Endothelial cell of umbilical vein (primary cell): ENCODE results near the gene PITPNM3. TPM values are rescaled to one million over a fixed set of nuclear protein-coding genes. Genes with fewer than 3 reads are reported as not detected.
A peak's percentile ranks its signal among the peaks of the same experiment; 100 is the strongest.

ENCODE experiments used
- BruUV-seq: library from RNA; stranded (reverse); fragments of 400-500 nt; replicated peaks from 2 replicates; lab custom pipeline; 2021; lab: Mats Ljungman, UMichigan
- CTCF ChIA-PET: fragments of 300-600, 350-600 bp; sonication (Branson Sonifier 250); formaldehyde crosslinking; loops from one replicate; lab custom pipeline; 2021; ENCODE audit warnings: antibody characterized with exemption, inconsistent platforms; lab: Charles Lee
- POLR2A ChIA-PET: fragments of 300-600, 350-600 bp; sonication (Branson Sonifier 250); formaldehyde crosslinking; loops from one replicate; lab custom pipeline; 2021; ENCODE audit warnings: antibody characterized with exemption, inconsistent platforms; lab: Charles Lee
- DNase-seq: peaks from one replicate; pipeline ENCODE4 v3.0.0-alpha.2; 2011; ENCODE audit warnings: low read depth, low spot score
- FAIRE-seq: peaks from 2 replicates; lab custom pipeline; 2011; peaks lifted over from hg19 to GRCh38; lab: Jason Lieb, UNC
- H2AFZ ChIP-seq: 2 replicates; pipeline ENCODE4 v1.6.0; 2012; ENCODE audit warnings: low read depth, low read length, control low read depth, inconsistent platforms
- H3K27ac ChIP-seq: 2 replicates; pipeline ENCODE4 v1.5.1; 2011; ENCODE audit warnings: low read depth, mild to moderate bottlenecking, control low read depth, low read length, moderate library complexity; ENCODE audit not compliant: insufficient read depth
- H3K27me3 ChIP-seq, 2 experiments: 2 replicates each; pipeline versions ENCODE4 v1.6.0 to v1.6.1; 2011; ENCODE audit warnings: low read length in 2 of 2, mixed read lengths in 1 of 2; ENCODE audit not compliant: control insufficient read depth in 2 of 2, insufficient read depth in 2 of 2
- H3K36me3 ChIP-seq, 2 experiments: 2 replicates in 1 of 2; 3 replicates in 1 of 2; pipeline ENCODE4 v1.5.1; 2011; ENCODE audit warnings: low read length in 2 of 2, mild to moderate bottlenecking in 1 of 2, moderate library complexity in 1 of 2; ENCODE audit not compliant: control insufficient read depth in 2 of 2, insufficient read depth in 2 of 2; ENCODE audit errors: extremely low read depth in 1 of 2
- H3K4me1 ChIP-seq: 3 replicates; pipeline ENCODE4 v1.5.1; 2011; ENCODE audit warnings: mild to moderate bottlenecking, low read length; ENCODE audit not compliant: control insufficient read depth, insufficient read depth; ENCODE audit errors: extremely low read depth
- H3K4me2 ChIP-seq: 2 replicates; pipeline ENCODE4 v1.6.1; 2011; ENCODE audit warnings: low read length, control low read depth, mixed read lengths; ENCODE audit not compliant: insufficient read depth
- H3K4me3 ChIP-seq, 3 experiments: fragments of 200-600 bp in 1 of 3; sonication (generic), shearing (Covaris generic) in 1 of 3; replicated peaks in 1 of 3; 2 replicates each; pipeline ENCODE4 v1.5.1; 2011 to 2016; ENCODE audit warnings: control low read depth in 3 of 3, low read length in 3 of 3, mild to moderate bottlenecking in 2 of 3, inconsistent platforms in 1 of 3, low read depth in 1 of 3, moderate library complexity in 1 of 3; ENCODE audit not compliant: insufficient read depth in 1 of 3
- H3K79me2 ChIP-seq: 2 replicates; pipeline ENCODE4 v1.6.0; 2012; ENCODE audit warnings: low read length, inconsistent platforms; ENCODE audit not compliant: control insufficient read depth, insufficient read depth
- H3K9ac ChIP-seq: replicated peaks from 2 replicates; pipeline ENCODE3; 2011; ENCODE audit warnings: low read length, control low read depth; ENCODE audit not compliant: insufficient read depth; ENCODE audit errors: extremely low read depth
- H3K9me1 ChIP-seq: replicated peaks from 3 replicates; pipeline ENCODE4 v1.6.0; 2011; ENCODE audit warnings: mild to moderate bottlenecking, low read length; ENCODE audit not compliant: control insufficient read depth, insufficient read depth; ENCODE audit errors: extremely low read depth
- H3K9me3 ChIP-seq: replicated peaks from 2 replicates; pipeline ENCODE4 v1.5.1; 2012; ENCODE audit warnings: low read length, inconsistent platforms; ENCODE audit not compliant: control insufficient read depth, insufficient read depth
- H4K20me1 ChIP-seq: replicated peaks from 2 replicates; pipeline ENCODE3; 2011; ENCODE audit warnings: mild to moderate bottlenecking, low read length; ENCODE audit not compliant: control insufficient read depth, insufficient read depth; ENCODE audit errors: extremely low read depth
- EZH2 ChIP-seq: IDR thresholded peaks from 2 replicates; pipeline ENCODE4 v1.6.1; 2012; ENCODE audit warnings: borderline replicate concordance, low read depth, mild to moderate bottlenecking, moderate library complexity, low read length, inconsistent platforms; ENCODE audit not compliant: severe bottlenecking
- FOS ChIP-seq: IDR thresholded peaks from 2 replicates; pipeline ENCODE4 v1.6.1; 2011; ENCODE audit warnings: mild to moderate bottlenecking, low read length, moderate library complexity, borderline replicate concordance; ENCODE audit not compliant: insufficient read depth
- GATA2 ChIP-seq: IDR thresholded peaks from 2 replicates; pipeline ENCODE4 v1.7.0; 2011; ENCODE audit warnings: low read depth, mild to moderate bottlenecking, moderate library complexity, mixed read lengths, low read length; ENCODE audit not compliant: insufficient read length, insufficient read depth
- JUN ChIP-seq: IDR thresholded peaks from 2 replicates; pipeline ENCODE4 v1.6.1; 2011; ENCODE audit warnings: borderline replicate concordance, low read depth; ENCODE audit not compliant: insufficient read length, insufficient read depth
- MAX ChIP-seq: IDR thresholded peaks from 2 replicates; pipeline ENCODE4 v1.6.1; 2011; ENCODE audit not compliant: insufficient read depth, insufficient read length
- MYC ChIP-seq: IDR thresholded peaks from one replicate; pipeline ENCODE4 v1.6.1; 2011; ENCODE audit warnings: mild to moderate bottlenecking, low read depth, low read length
- POLR2A ChIP-seq: IDR thresholded peaks from 2 replicates; pipeline ENCODE4 v1.6.1; 2012; ENCODE audit warnings: low read depth, mild to moderate bottlenecking, control low read depth, low read length
- POLR2AphosphoS5 ChIP-seq: IDR thresholded peaks from 2 replicates; pipeline ENCODE4 v1.6.1; 2012; ENCODE audit warnings: low read depth, mild to moderate bottlenecking, control low read depth, low read length, moderate library complexity; ENCODE audit not compliant: insufficient read depth
- dilution Hi-C: fragments of 300-500 bp; cut with MboI; formaldehyde crosslinking; loops from one replicate; pipeline ENCODE4 v1.15.0; 2019; ENCODE audit warnings: low sequenced_read_pairs; ENCODE audit not compliant: extremely low pct_ligation_motif_present
- intact Hi-C: fragments of 100-400 bp; cut with micrococcal nuclease; formaldehyde crosslinking; loops from one replicate; pipeline ENCODE4 v1.10.0; 2022
- polyA plus RNA-seq, 4 experiments: library from polyadenylated mRNA; depleted of rRNA in 3 of 4; stranded (reverse) in 3 of 4; unstranded in 1 of 4; fragments of >200 nt; gene quantifications; 2 replicates each; pipeline versions ENCODE4 v1.2.1 to v1.2.3, GENCODE V29; 2011 to 2012; ENCODE audit warnings: missing spikeins in 1 of 4
- total RNA-seq: library from RNA; stranded (reverse); gene quantifications from 2 replicates; pipeline ENCODE4 v1.2.3, GENCODE V29; 2021
- TF ChIP-seq, protein P1 (sequence below), 2 donors: IDR thresholded peaks; 1 replicate in 1 of 2; 2 replicates in 1 of 2; pipeline ENCODE4 v1.5.1; 2011; ENCODE audit warnings: low read length in 2 of 2, mild to moderate bottlenecking in 2 of 2, moderate library complexity in 2 of 2, control low read depth in 1 of 2, inconsistent platforms in 1 of 2, low read depth in 1 of 2; ENCODE audit not compliant: insufficient read depth in 1 of 2; ENCODE audit errors: extremely low read depth in 1 of 2

Gene PITPNM3
- total and polyA plus RNA-seq, 2 donors (not counting 3 experiments of a cell fraction or from before 2014, with no cell fraction given), result 1.0 to 1.9 TPM

GRCh38 chr17:6450926-6451832, 105.2 kb downstream of the PITPNM3 start:
- peaks cover 12% of the 10 kb centered on the region for H3K4me1 ChIP-seq
- no peak overlapping the region for H3K4me3 ChIP-seq
- H3K9me1 ChIP-seq, result no peaks in the 10 kb centered on the region
- intact Hi-C loops (no loop called here), dilution Hi-C loops (no loop called here)
- no peak for TF ChIP-seq GATA2
- H2AFZ ChIP-seq, result no peak overlapping the region
- BruUV-seq, result no TSS peak
- H3K27ac ChIP-seq, result no peak overlapping the region
- H3K9ac ChIP-seq, result no peak overlapping the region
- ChIA-PET POLR2A (no interaction called here), CTCF (interaction anchor here (2.0 kb wide), 1 partner anchor 15 kb away, joined by 5 read pairs; no protein-coding TSS in a partner anchor)
- FAIRE-seq (peak; percentile 62), DNase-seq (no peak)
- peak overlapping the region; percentile 44 for H3K4me2 ChIP-seq
- no peaks in the 10 kb centered on the region for H4K20me1 ChIP-seq
- no peaks in the 10 kb centered on the region for H3K36me3 ChIP-seq
- no peaks in the 10 kb centered on the region for H3K79me2 ChIP-seq
- peaks cover 0 to 3% of the 10 kb centered on the region in 2 experiments for H3K27me3 ChIP-seq
- H3K9me3 ChIP-seq, result no peaks in the 10 kb centered on the region

- Histone ChIP-seq H3K79me2 (no peaks in the 10 kb centered on the region), H3K27ac (no peak overlapping the region), H3K9ac (no peak overlapping the region), H3K9me1 (no peaks in the 10 kb centered on the region), H3K4me1 (peaks cover 22% of the 10 kb centered on the region), H3K27me3 (no peaks in the 10 kb centered on the region), H4K20me1 (no peaks in the 10 kb centered on the region), H3K4me2 (no peak overlapping the region), H3K9me3 (no peaks in the 10 kb centered on the region), H3K4me3 (no peak overlapping the region), H2AFZ (no peak overlapping the region), H3K36me3 (no peaks in the 10 kb centered on the region)
- intact Hi-C loops (no loop called here), dilution Hi-C loops (no loop called here)
- TF ChIP-seq MYC, result no peak
- TF ChIP-seq GATA2, result no peak
- TF ChIP-seq EZH2, result no peak
- no peak for TF ChIP-seq POLR2A
- no peak for TF ChIP-seq FOS
- TF ChIP-seq, protein P1, sequence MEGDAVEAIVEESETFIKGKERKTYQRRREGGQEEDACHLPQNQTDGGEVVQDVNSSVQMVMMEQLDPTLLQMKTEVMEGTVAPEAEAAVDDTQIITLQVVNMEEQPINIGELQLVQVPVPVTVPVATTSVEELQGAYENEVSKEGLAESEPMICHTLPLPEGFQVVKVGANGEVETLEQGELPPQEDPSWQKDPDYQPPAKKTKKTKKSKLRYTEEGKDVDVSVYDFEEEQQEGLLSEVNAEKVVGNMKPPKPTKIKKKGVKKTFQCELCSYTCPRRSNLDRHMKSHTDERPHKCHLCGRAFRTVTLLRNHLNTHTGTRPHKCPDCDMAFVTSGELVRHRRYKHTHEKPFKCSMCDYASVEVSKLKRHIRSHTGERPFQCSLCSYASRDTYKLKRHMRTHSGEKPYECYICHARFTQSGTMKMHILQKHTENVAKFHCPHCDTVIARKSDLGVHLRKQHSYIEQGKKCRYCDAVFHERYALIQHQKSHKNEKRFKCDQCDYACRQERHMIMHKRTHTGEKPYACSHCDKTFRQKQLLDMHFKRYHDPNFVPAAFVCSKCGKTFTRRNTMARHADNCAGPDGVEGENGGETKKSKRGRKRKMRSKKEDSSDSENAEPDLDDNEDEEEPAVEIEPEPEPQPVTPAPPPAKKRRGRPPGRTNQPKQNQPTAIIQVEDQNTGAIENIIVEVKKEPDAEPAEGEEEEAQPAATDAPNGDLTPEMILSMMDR (IDR thresholded peaks at IDR 0.05; ENCODE audit: extremely low read depth in 1 of 2, insufficient read depth in 1 of 2, low read depth in 1 of 2, low read length in 2 of 2), result no peak
- TF ChIP-seq MAX, result no peak
- no peak for TF ChIP-seq JUN
- no peak for TF ChIP-seq POLR2AphosphoS5
- no TSS peak for BruUV-seq
- ChIA-PET CTCF (interaction anchor here (1.2 kb wide), 1 partner anchor 23 kb away, joined by 3 read pairs; no protein-coding TSS in a partner anchor), POLR2A (no interaction called here)
- FAIRE-seq, result peak; percentile 63
- DNase-seq, result no peak
Observed at GRCh38 chr17:6449307-6449706, 107.0 kb downstream of the PITPNM3 start.
